Measurements from ENCODE around the gene PPT2.
"Not testable (repeated sequence)": the region's sequence is repeated elsewhere in the genome, so short reads cannot be mapped to it uniquely, and the experiment has no call there.

PPT2 gene

DNA sequence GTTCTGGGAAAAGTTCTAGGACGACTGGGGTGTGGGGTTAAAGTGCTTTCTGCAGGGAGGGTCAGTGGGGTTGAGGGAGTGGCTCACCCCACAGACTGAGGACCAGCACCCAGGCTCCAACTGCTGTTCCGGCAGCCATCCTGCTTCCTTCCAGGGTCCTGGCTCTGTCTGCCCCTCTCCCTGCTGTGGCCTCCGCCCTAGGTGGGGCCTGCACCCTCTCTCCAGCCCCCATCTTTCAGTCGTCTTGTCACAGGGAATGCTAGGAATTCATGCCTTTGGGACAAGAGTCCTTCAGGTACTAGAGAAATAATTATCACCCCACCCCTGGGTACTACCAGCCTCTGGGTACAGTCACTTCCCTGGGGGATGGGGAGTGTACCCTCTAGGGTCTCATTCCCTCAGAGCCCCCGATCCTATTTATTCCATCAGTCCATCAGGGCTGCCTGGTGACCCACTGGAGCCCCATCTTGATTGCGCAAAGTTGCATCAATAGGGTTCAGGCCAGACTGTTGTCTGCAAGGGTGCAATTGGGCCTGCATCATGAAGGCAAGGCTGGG is 30.2 kb downstream of the PPT2 start, which contains the start of gene AGER:
Gene AGER (minus strand): TSS at position 170 of the 557 bp plus-strand sequence. CDS start 31 bp downstream, at position 139.
- TF ChIP-seq, protein P1, sequence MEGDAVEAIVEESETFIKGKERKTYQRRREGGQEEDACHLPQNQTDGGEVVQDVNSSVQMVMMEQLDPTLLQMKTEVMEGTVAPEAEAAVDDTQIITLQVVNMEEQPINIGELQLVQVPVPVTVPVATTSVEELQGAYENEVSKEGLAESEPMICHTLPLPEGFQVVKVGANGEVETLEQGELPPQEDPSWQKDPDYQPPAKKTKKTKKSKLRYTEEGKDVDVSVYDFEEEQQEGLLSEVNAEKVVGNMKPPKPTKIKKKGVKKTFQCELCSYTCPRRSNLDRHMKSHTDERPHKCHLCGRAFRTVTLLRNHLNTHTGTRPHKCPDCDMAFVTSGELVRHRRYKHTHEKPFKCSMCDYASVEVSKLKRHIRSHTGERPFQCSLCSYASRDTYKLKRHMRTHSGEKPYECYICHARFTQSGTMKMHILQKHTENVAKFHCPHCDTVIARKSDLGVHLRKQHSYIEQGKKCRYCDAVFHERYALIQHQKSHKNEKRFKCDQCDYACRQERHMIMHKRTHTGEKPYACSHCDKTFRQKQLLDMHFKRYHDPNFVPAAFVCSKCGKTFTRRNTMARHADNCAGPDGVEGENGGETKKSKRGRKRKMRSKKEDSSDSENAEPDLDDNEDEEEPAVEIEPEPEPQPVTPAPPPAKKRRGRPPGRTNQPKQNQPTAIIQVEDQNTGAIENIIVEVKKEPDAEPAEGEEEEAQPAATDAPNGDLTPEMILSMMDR (IDR thresholded peaks at IDR 0.05) = no peak
- Histone ChIP-seq H3K27ac (peak within 1 kb of the TSS; percentile 97), H3K27me3 (no peaks in the 10 kb centered on the region), H3K4me1 (ENCODE audit: control insufficient read depth in 1 of 2, insufficient read depth in 1 of 2, low read depth in 1 of 2, low read length in 1 of 2) (peaks cover 40 to 49% of the 10 kb centered on the region in 2 experiments), H3K4me3 (ENCODE audit: low read depth in 1 of 2, low read length in 1 of 2) (no peak within 1 kb of the TSS), H3K9me3 (no peaks in the 10 kb centered on the region), H3K36me3 (peaks cover 71% of the 10 kb centered on the region)

DNA sequence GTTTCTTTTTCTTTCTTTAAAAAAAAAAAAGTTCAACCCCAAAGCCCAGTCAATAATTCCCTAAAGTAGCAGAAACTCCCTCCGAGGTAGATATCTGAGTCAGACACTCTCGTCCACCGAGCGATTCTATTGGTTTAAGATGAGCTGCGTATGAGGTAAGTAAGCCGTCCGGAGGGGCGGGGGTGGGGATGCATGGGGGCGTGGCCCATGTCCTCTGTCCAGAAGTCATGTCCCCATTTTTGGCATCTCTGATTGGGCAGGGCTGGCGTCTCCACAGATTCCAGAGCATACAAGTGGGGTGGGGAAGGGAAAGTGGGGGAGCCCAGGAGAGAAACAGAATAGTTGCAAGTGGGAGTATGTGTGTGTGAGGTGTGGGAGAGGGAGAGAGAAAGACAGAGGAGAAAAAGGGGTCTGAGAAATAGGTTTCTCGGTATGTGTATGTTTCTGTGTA is 31.8 kb downstream of the PPT2 start:
- H3K27me3 ChIP-seq, H3K9me3 ChIP-seq: not testable (repeated sequence)
- Histone ChIP-seq H3K36me3 (peaks cover 68% of the 10 kb centered on the region), H3K4me1 (ENCODE audit: control insufficient read depth in 1 of 2, insufficient read depth in 1 of 2, low read depth in 1 of 2, low read length in 1 of 2) (peaks cover 35 to 44% of the 10 kb centered on the region in 2 experiments), H3K27ac (peak overlapping the region; percentile 95), H3K4me3 (ENCODE audit: low read depth in 1 of 2, low read length in 1 of 2) (peak overlapping the region in 1 of 2 experiments; percentile 7)

DNA sequence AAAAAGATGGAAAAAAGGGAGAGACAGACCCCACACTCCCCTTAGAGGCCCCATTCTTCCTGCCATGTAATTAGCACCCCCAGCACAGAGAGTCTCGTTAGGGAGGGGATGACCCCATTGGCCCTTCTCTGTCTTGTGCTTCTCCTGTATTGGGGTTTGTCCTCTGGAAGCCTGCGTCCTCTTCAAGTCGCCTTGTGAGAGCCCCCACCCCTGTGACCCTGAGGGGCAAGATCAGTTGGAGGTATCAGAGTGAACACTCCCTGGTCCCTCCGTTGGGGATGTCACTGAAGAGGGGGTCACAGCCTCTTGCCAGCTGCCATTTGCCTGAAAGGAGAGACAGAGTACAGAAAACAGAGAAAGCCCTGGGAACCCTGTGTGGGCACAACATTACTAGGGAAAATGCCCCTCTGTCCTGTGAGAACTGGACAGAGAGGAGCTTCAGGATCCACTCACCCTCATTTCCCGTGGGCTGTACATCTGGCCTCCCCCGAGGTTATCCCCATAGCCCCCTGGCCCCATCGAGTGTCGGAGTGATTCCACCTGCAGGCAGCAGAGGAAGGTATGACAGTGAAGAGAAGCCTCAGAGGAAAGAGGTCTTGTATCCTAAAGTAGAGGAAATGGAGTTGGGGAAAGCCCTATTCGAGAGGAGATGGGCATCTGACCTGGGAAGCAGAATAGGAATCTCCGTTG is 32.4 kb downstream of the PPT2 start:
- H3K27me3 ChIP-seq, H3K9me3 ChIP-seq: not testable (repeated sequence)
- Histone ChIP-seq H3K36me3 (peaks cover 68% of the 10 kb centered on the region), H3K27ac (peak overlapping the region; percentile 95), H3K4me3 (ENCODE audit: low read depth in 1 of 2, low read length in 1 of 2) (peak overlapping the region in 1 of 2 experiments; percentile 81), H3K4me1 (ENCODE audit: control insufficient read depth in 1 of 2, insufficient read depth in 1 of 2, low read depth in 1 of 2, low read length in 1 of 2) (peaks cover 41 to 48% of the 10 kb centered on the region in 2 experiments)

DNA sequence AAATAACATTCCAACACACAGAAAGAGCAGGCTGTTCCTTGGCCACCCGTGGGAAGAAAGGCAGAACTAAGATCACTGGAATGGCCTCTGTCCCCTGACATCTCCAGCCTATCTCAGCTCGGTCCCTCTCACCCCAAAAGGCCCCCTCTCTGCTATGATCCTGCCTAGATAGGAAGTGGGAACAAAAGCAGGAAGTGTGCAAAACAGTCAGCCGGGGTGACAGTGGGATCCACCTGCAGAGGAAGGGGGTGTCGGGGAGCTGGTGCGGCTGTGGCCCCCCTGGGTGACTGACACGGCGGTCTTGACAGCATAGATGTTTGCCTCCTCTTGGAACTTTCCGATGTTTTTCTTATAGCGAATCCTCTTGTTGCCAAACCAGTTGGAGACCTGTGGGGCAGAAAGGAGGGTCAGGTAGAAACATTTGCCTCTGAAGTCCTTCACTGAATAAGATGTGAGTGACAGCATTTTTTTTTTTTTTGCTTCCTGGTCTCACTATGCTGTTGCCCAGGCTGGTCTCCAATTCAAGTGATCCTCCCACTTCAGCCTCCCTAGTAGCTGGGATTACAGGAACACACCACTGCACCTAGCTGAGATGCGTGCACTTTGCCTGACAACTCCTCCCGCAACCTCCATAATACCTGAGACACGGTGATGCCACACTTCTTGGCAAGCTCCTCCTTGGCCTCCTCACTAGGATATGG is 33.2 kb downstream of the PPT2 start:
- Histone ChIP-seq H3K4me1 (ENCODE audit: control insufficient read depth in 1 of 2, insufficient read depth in 1 of 2, low read depth in 1 of 2, low read length in 1 of 2) (peaks cover 47 to 48% of the 10 kb centered on the region in 2 experiments), H3K9me3 (no peaks in the 10 kb centered on the region), H3K27ac (peak overlapping the region; percentile 95), H3K4me3 (ENCODE audit: low read depth in 1 of 2, low read length in 1 of 2) (peak overlapping the region; percentile 81 to 97), H3K36me3 (peaks cover 61% of the 10 kb centered on the region), H3K27me3 (no peaks in the 10 kb centered on the region)
- TF ChIP-seq, protein P1 (IDR thresholded peaks at IDR 0.05) = no peak

DNA sequence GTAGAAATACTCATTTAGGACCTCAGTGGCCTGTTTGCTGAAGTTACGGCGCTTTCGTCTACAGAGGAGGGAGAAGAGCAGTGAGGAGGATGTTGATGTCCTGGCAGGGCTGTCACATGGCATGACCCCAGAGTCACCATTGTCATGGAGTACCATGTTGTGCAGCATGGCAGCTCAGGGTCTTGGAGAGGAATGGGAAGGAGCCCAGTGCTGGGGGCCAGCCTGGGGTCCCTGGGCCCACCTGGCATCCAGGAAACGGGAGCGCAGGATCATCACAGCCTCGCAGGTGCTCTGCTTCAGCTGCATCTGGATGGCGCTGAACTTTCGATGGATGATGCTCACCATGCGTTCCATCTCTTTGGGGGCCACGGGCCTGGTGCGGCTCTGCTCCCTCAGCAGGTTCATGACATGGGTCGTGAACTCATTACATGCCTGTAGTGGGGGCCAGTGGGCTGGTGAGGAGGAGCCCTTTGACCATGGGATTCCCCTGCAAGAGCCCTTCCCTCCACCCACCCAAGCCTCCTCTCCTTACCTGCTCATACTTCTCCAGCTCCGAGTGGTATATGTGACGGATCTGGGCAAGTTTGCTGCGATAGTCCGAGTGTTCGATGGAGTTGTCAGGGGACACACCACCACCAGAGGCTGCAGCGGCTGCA is 33.9 kb downstream of the PPT2 start:
- peak overlapping the region; percentile 95 for H3K27ac ChIP-seq
- H3K27me3 ChIP-seq, H3K9me3 ChIP-seq: not testable (repeated sequence)
- peaks cover 54% of the 10 kb centered on the region for H3K36me3 ChIP-seq
- H3K4me1 ChIP-seq (ENCODE audit: control insufficient read depth in 1 of 2, insufficient read depth in 1 of 2, low read depth in 1 of 2, low read length in 1 of 2) = peaks cover 44 to 48% of the 10 kb centered on the region in 2 experiments
- peak overlapping the region; percentile 81 to 97 for H3K4me3 ChIP-seq (ENCODE audit: low read depth in 1 of 2, low read length in 1 of 2)

DNA sequence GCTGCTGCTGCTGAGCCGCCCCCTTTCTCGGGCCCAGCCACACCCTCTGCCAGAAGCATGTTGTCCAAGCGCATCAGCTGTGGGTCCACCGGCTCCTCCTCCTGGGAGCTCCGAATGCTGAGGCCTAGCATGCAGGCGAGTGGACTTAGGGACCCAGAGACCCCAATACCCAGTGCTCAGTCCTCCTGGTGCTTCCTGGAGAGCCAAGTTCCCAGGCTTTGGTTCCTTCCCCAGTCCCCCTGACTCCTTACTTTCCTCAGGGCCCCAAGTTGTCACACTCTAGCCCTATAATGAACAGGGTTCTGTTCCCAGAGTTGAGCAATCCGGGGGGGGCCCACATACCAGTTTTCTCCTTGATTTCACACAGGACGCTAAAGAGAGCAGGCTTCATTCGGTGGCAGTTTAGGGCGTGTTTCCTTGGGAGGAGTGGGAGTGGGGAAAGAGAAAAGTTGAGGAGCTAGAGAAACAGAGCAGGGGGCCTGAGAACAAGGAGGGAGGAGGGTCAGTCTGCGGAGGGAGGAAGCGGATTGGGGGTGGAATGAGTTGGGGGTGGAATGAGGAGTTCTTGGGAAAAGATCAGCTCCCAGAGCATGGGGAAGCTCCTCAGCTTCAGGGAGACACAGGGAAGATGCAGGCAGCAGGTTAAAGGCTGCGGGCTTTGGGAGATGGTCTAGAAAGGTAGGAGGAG is 34.6 kb downstream of the PPT2 start:
- Histone ChIP-seq H3K36me3 (peaks cover 47% of the 10 kb centered on the region), H3K9me3 (no peaks in the 10 kb centered on the region), H3K27ac (peak overlapping the region; percentile 95), H3K27me3 (no peaks in the 10 kb centered on the region), H3K4me1 (ENCODE audit: control insufficient read depth in 1 of 2, insufficient read depth in 1 of 2, low read depth in 1 of 2, low read length in 1 of 2) (peaks cover 51 to 54% of the 10 kb centered on the region in 2 experiments), H3K4me3 (ENCODE audit: low read depth in 1 of 2, low read length in 1 of 2) (peak overlapping the region; percentile 81 to 97)
- TF ChIP-seq, protein P1 (IDR thresholded peaks at IDR 0.05) = no peak

Data from neutrophil (primary cell).